ENCODE data around the gene CELSR1.

CELSR1 gene

DNA sequence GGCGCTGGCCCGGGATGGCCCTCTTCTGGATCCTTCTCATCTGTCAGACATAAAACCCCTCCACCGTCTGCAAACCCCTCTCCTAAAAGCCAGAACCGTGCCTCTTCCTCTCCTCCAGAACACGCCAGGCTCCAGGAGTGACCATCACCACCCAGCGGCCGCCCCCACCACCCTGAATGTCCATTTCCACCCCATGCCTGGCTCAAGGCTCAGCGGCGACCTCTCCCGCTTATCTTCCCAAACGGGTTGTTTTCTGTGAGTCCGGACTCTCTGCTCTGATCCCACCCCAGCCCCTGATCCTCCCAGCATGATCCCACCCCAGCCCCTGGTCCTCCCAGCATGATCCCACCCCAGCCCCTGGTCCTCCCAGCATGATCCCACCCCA lies 37.6 kb downstream of the CELSR1 start:
- no peak overlapping the region for H3K9ac ChIP-seq (ENCODE audit: low read length)
- H3K36me3 ChIP-seq (ENCODE audit: control insufficient read depth in 1 of 2, insufficient read depth in 2 of 2, low read length in 2 of 2), result no peaks in the 10 kb centered on the region
- no peaks in the 10 kb centered on the region for H3K9me3 ChIP-seq (ENCODE audit: insufficient read depth, low read depth, low read length)
- H4K8ac ChIP-seq (ENCODE audit: low read depth, low read length), result no peak overlapping the region
- no peak overlapping the region for H3K23ac ChIP-seq (ENCODE audit: low read length)
- no peak overlapping the region for H2BK120ac ChIP-seq (ENCODE audit: insufficient read depth, low read length, poor library complexity)
- H3K79me2 ChIP-seq (ENCODE audit: control insufficient read depth, insufficient read depth, low read length, poor library complexity), result peaks cover 2% of the 10 kb centered on the region
- H2BK5ac ChIP-seq (ENCODE audit: low read depth, low read length, poor library complexity), result no peak overlapping the region
- H2AFZ ChIP-seq (ENCODE audit: insufficient read depth, low read length, poor library complexity), result no peak overlapping the region
- H3K4me2 ChIP-seq (ENCODE audit: low read length), result no peak overlapping the region
- H3K27me3 ChIP-seq (ENCODE audit: insufficient read depth, low read length), result no peaks in the 10 kb centered on the region
- no peak overlapping the region for H4K12ac ChIP-seq (ENCODE audit: low read depth, low read length)
- H3K14ac ChIP-seq (ENCODE audit: low read length), result peak overlapping the region; percentile 1
- DNase-seq, result no peak
- H3K4me3 ChIP-seq (ENCODE audit: low read depth, low read length), result no peak overlapping the region
- H3K18ac ChIP-seq (ENCODE audit: low read length), result peak overlapping the region; percentile 51
- peak overlapping the region; percentile 56 for H2BK12ac ChIP-seq (ENCODE audit: low read length)
- WGBS (ENCODE audit: extremely low coverage, insufficient coverage, insufficient read length), result no CpG with 5 or more reads among the region's 12 CpGs
- H3K27ac ChIP-seq (ENCODE audit: low read depth, low read length), result no peak overlapping the region
- H3K4ac ChIP-seq (ENCODE audit: low read depth, low read length), result no peak overlapping the region
- peaks cover 2% of the 10 kb centered on the region for H3K79me1 ChIP-seq (ENCODE audit: low read length)
- peak overlapping the region; percentile 46 for H4K91ac ChIP-seq (ENCODE audit: low read depth, low read length)
- peaks cover 9 to 16% of the 10 kb centered on the region in 2 experiments for H3K4me1 ChIP-seq (ENCODE audit: control insufficient read depth in 1 of 2, insufficient read depth in 2 of 2, low read length in 2 of 2)
- no peak overlapping the region for H2AK5ac ChIP-seq (ENCODE audit: low read length)

DNA sequence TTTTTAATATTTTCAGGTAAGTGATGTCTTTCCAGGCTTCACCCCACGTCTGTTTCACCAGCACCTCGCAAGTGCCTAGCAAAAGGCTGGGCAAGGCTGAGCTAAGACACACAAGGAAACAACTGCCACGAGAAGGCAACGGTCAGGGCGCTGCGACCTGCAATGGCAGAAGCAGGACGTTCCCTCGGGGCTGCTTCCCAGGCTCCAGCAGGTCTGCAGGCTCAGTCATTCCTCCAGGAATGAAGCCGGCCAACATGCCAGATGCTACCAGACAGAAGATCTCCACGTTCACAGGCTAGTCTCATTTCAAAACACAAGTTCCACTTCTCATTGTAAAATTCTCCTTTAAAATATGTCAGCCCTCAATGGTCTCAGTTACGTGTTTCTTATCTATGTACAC lies 45.5 kb downstream of the CELSR1 start:
- Histone ChIP-seq H3K4me2 (ENCODE audit: low read length) (peak overlapping the region; percentile 35), H2BK120ac (ENCODE audit: insufficient read depth, low read length, poor library complexity) (peak overlapping the region; percentile 98), H2BK12ac (ENCODE audit: low read length) (peak overlapping the region; percentile 100), H3K79me2 (ENCODE audit: control insufficient read depth, insufficient read depth, low read length, poor library complexity) (peaks cover 4% of the 10 kb centered on the region), H3K36me3 (ENCODE audit: control insufficient read depth in 1 of 2, insufficient read depth in 2 of 2, low read length in 2 of 2) (peaks cover 0 to 2% of the 10 kb centered on the region in 2 experiments), H4K8ac (ENCODE audit: low read depth, low read length) (no peak overlapping the region), H3K18ac (ENCODE audit: low read length) (no peak overlapping the region), H4K91ac (ENCODE audit: low read depth, low read length) (peak overlapping the region; percentile 100), H3K4me1 (ENCODE audit: control insufficient read depth in 1 of 2, insufficient read depth in 2 of 2, low read length in 2 of 2) (peaks cover 22 to 25% of the 10 kb centered on the region in 2 experiments), H3K23ac (ENCODE audit: low read length) (no peak overlapping the region), H4K12ac (ENCODE audit: low read depth, low read length) (no peak overlapping the region), H3K27ac (ENCODE audit: low read depth, low read length) (peak overlapping the region; percentile 98), H3K4me3 (ENCODE audit: low read depth, low read length) (no peak overlapping the region), H2AK5ac (ENCODE audit: low read length) (no peak overlapping the region), H3K4ac (ENCODE audit: low read depth, low read length) (no peak overlapping the region), H3K9me3 (ENCODE audit: insufficient read depth, low read depth, low read length) (peaks cover 3% of the 10 kb centered on the region), H2BK5ac (ENCODE audit: low read depth, low read length, poor library complexity) (peak overlapping the region; percentile 99), H3K27me3 (ENCODE audit: insufficient read depth, low read length) (no peaks in the 10 kb centered on the region), H2AFZ (ENCODE audit: insufficient read depth, low read length, poor library complexity) (no peak overlapping the region), H3K14ac (ENCODE audit: low read length) (no peak overlapping the region), H3K79me1 (ENCODE audit: low read length) (peaks cover 27% of the 10 kb centered on the region), H3K9ac (ENCODE audit: low read length) (no peak overlapping the region)
- peak; percentile 98 to 99 for DNase-seq
- WGBS (ENCODE audit: extremely low coverage, insufficient coverage, insufficient read length), result no CpG with 5 or more reads among the region's 11 CpGs

DNA sequence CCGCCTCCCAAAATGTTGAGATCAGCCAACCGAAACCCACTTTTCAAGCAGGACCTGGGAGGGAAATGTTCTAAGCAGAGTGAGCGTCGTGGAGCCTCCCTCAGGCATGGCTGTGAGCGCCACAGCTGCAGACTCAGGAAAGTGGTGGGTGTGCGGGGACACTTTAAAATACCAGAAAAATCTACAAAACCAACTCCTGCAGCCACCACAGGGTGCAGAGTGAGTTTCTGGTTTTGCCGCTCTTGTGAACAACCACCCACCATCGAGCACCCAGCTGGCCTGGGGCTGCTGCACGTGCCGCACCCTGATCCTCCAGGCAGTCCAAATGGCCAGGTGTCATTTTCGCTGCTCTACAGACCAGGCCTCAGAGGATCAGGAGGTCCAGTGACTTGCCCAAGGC lies 46.9 kb downstream of the CELSR1 start:
- no peak overlapping the region for H3K23ac ChIP-seq (ENCODE audit: low read length)
- H3K79me1 ChIP-seq (ENCODE audit: low read length), result peaks cover 27% of the 10 kb centered on the region
- DNase-seq, result peak; percentile 32 to 56
- H3K4me2 ChIP-seq (ENCODE audit: low read length), result no peak overlapping the region
- H4K8ac ChIP-seq (ENCODE audit: low read depth, low read length), result peak overlapping the region; percentile 54
- H2BK120ac ChIP-seq (ENCODE audit: insufficient read depth, low read length, poor library complexity), result peak overlapping the region; percentile 57
- no peaks in the 10 kb centered on the region for H3K27me3 ChIP-seq (ENCODE audit: insufficient read depth, low read length)
- peak overlapping the region; percentile 11 for H3K4ac ChIP-seq (ENCODE audit: low read depth, low read length)
- H3K18ac ChIP-seq (ENCODE audit: low read length), result peak overlapping the region; percentile 76
- no CpG with 5 or more reads among the region's 11 CpGs for WGBS (ENCODE audit: extremely low coverage, insufficient coverage, insufficient read length)
- H3K36me3 ChIP-seq (ENCODE audit: control insufficient read depth in 1 of 2, insufficient read depth in 2 of 2, low read length in 2 of 2), result peaks cover 0 to 2% of the 10 kb centered on the region in 2 experiments
- H2AK5ac ChIP-seq (ENCODE audit: low read length), result peak overlapping the region; percentile 87
- peak overlapping the region; percentile 88 for H4K91ac ChIP-seq (ENCODE audit: low read depth, low read length)
- peak overlapping the region; percentile 28 for H3K14ac ChIP-seq (ENCODE audit: low read length)
- H2BK12ac ChIP-seq (ENCODE audit: low read length), result peak overlapping the region; percentile 97
- H3K9ac ChIP-seq (ENCODE audit: low read length), result no peak overlapping the region
- H3K9me3 ChIP-seq (ENCODE audit: insufficient read depth, low read depth, low read length), result peaks cover 3% of the 10 kb centered on the region
- peaks cover 23 to 28% of the 10 kb centered on the region in 2 experiments for H3K4me1 ChIP-seq (ENCODE audit: control insufficient read depth in 1 of 2, insufficient read depth in 2 of 2, low read length in 2 of 2)
- H2AFZ ChIP-seq (ENCODE audit: insufficient read depth, low read length, poor library complexity), result no peak overlapping the region
- no peak overlapping the region for H3K4me3 ChIP-seq (ENCODE audit: low read depth, low read length)
- H2BK5ac ChIP-seq (ENCODE audit: low read depth, low read length, poor library complexity), result peak overlapping the region; percentile 73
- H4K12ac ChIP-seq (ENCODE audit: low read depth, low read length), result no peak overlapping the region
- peak overlapping the region; percentile 54 for H3K27ac ChIP-seq (ENCODE audit: low read depth, low read length)
- H3K79me2 ChIP-seq (ENCODE audit: control insufficient read depth, insufficient read depth, low read length, poor library complexity), result peaks cover 4% of the 10 kb centered on the region

DNA sequence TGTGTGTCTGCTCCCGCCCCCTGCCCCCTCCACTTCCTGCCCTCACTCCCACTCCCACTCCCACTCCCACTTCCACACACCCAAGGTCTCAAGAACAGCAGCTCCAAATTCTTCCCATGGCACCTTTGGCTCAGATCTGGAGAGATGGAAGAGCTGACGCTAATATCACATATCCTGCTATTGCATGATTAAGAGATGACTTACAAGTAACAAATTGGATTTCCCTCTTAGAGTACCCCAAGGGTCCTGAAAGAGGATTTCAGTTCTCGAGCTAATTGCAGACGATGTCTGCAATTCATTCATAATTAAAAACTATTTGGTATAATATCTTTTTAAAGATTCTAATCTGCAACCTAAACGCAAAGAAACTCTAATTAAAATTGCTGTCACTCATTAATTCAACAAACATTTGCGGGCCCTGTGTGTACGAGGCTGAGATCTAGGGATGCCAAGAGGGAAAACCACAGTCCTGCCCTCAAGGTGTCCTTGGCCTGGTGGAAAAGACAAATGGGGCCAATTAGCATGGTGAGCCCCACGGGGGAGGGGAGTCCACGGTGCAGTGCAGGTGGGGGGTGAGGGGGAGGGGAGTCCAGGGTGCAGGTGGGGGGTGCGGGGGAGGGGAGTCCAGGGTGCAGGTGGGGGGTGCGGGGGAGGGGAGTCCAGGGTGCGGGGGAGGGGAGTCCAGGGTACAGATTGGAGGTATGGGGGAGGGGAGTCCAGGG lies 50.3 kb downstream of the CELSR1 start:
- Histone ChIP-seq H3K23ac (ENCODE audit: low read length) (no peak overlapping the region), H3K9ac (ENCODE audit: low read length) (no peak overlapping the region), H3K27me3 (ENCODE audit: insufficient read depth, low read length) (no peaks in the 10 kb centered on the region), H3K9me3 (ENCODE audit: insufficient read depth, low read depth, low read length) (peaks cover 5% of the 10 kb centered on the region), H4K8ac (ENCODE audit: low read depth, low read length) (no peak overlapping the region), H4K12ac (ENCODE audit: low read depth, low read length) (no peak overlapping the region), H3K14ac (ENCODE audit: low read length) (no peak overlapping the region), H3K79me1 (ENCODE audit: low read length) (peaks cover 22% of the 10 kb centered on the region), H3K4me2 (ENCODE audit: low read length) (no peak overlapping the region), H3K27ac (ENCODE audit: low read depth, low read length) (no peak overlapping the region), H2BK5ac (ENCODE audit: low read depth, low read length, poor library complexity) (no peak overlapping the region), H4K91ac (ENCODE audit: low read depth, low read length) (no peak overlapping the region), H3K79me2 (ENCODE audit: control insufficient read depth, insufficient read depth, low read length, poor library complexity) (peaks cover 2% of the 10 kb centered on the region), H2AK5ac (ENCODE audit: low read length) (no peak overlapping the region), H2BK120ac (ENCODE audit: insufficient read depth, low read length, poor library complexity) (no peak overlapping the region), H3K4ac (ENCODE audit: low read depth, low read length) (no peak overlapping the region), H3K36me3 (ENCODE audit: control insufficient read depth in 1 of 2, insufficient read depth in 2 of 2, low read length in 2 of 2) (peaks cover 0 to 2% of the 10 kb centered on the region in 2 experiments), H3K4me1 (ENCODE audit: control insufficient read depth in 1 of 2, insufficient read depth in 2 of 2, low read length in 2 of 2) (peaks cover 23 to 26% of the 10 kb centered on the region in 2 experiments), H3K4me3 (ENCODE audit: low read depth, low read length) (no peak overlapping the region), H2AFZ (ENCODE audit: insufficient read depth, low read length, poor library complexity) (no peak overlapping the region), H2BK12ac (ENCODE audit: low read length) (no peak overlapping the region), H3K18ac (ENCODE audit: low read length) (no peak overlapping the region)
- no peak for DNase-seq
- no CpG with 5 or more reads among the region's 12 CpGs for WGBS (ENCODE audit: extremely low coverage, insufficient coverage, insufficient read length)

All from trophoblast cell (in vitro differentiated cells and primary cell).